ENCODE results near the gene EVL.
"Not testable (repeated sequence)": the region's sequence is repeated elsewhere in the genome, so short reads cannot be mapped to it uniquely, and the experiment has no call there.

DNA sequence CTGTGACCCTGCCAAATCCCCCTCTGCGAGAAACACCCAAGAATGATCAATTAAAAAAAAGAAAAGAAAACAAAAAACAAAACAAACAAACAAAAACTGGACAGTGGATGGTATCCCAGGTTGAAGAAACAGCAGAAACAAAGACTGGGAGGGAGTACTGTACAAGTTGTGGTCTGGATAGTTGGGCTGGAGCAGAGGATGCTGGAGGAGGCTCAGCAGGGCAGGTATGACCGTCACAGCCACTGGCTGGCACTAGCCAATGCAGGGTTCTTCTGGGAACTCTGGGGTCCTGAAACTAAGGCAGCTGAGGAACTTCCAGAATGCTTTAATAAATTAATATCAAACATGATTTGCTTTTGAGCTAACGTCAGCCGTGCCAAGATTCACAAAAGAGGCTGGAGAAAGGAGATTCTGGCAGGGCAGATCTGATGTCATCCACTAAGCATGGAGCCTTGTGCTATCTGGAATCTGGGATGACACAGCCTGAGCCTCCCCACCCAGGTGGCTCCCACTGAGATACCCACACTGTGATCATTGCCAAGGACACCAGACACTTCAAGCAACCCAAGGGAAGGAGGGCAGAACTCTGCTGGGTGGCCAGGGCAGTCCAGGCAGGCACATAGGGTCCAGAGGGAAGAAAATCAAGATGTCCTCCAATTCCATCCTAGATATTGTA is 116.8 kb downstream of the EVL start:
- TF ChIP-seq, protein P1, sequence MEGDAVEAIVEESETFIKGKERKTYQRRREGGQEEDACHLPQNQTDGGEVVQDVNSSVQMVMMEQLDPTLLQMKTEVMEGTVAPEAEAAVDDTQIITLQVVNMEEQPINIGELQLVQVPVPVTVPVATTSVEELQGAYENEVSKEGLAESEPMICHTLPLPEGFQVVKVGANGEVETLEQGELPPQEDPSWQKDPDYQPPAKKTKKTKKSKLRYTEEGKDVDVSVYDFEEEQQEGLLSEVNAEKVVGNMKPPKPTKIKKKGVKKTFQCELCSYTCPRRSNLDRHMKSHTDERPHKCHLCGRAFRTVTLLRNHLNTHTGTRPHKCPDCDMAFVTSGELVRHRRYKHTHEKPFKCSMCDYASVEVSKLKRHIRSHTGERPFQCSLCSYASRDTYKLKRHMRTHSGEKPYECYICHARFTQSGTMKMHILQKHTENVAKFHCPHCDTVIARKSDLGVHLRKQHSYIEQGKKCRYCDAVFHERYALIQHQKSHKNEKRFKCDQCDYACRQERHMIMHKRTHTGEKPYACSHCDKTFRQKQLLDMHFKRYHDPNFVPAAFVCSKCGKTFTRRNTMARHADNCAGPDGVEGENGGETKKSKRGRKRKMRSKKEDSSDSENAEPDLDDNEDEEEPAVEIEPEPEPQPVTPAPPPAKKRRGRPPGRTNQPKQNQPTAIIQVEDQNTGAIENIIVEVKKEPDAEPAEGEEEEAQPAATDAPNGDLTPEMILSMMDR (IDR thresholded peaks at IDR 0.05; ENCODE audit: extremely low read depth in 1 of 2, insufficient read depth in 1 of 2, low read depth in 1 of 2, low read length in 2 of 2) = not testable (repeated sequence)
- TF ChIP-seq EZH2 (IDR thresholded peaks at IDR 0.05; ENCODE audit: borderline replicate concordance, low read depth, low read length, severe bottlenecking); POLR2A (IDR thresholded peaks at IDR 0.05; ENCODE audit: low read depth, low read length): not testable (repeated sequence)

All from endothelial cell of umbilical vein (primary cell).